A549 (cell line): Measurements from ENCODE around the gene APRT. TPM values are rescaled to one million over a fixed set of nuclear protein-coding genes. Genes with fewer than 3 reads are reported as not detected.

ENCODE experiments used
- ATAC-seq, 2 experiments: fragments of 200-7000 bp in 1 of 2; fragments of >200 bp in 1 of 2; cut with Nextera tagmentation in 1 of 2; cut with Tn5 transposase in 1 of 2; 3 replicates each; pipeline versions ENCODE4 v1.8.0 to v1.9.1; 2018 to 2020; ENCODE audit warnings: mild to moderate bottlenecking in 1 of 2, moderate library complexity in 1 of 2
- CTCF ChIA-PET: fragments of 300-600 bp; sonication (Branson Sonifier 250); formaldehyde crosslinking; extraction: SDS; loops from one replicate; lab custom pipeline; 2021; ENCODE audit warnings: antibody characterized with exemption, inconsistent platforms; lab: Yijun Ruan, JAX
- POLR2A ChIA-PET: fragments of 350-600 bp; formaldehyde crosslinking; extraction: SDS; loops from one replicate; lab custom pipeline; 2021; ENCODE audit warnings: antibody characterized with exemption, inconsistent platforms; lab: Yijun Ruan, JAX
- DNase-seq, 2 experiments: peaks; one replicate each; pipeline versions ENCODE4 v3.0.0 to v3.0.0-alpha.2; 2011 to 2016; ENCODE audit warnings: low read depth in 1 of 2, low spot score in 1 of 2
- FAIRE-seq: peaks from 2 replicates; lab custom pipeline; 2011; peaks lifted over from hg19 to GRCh38; lab: Jason Lieb, UNC
- H3K27ac ChIP-seq, 2 experiments: fragments of >200 bp; sonication (Bioruptor Twin); formaldehyde crosslinking; 3 replicates each; pipeline ENCODE4 v1.5.1; 2016 to 2017
- H3K4me1 ChIP-seq: fragments of >200 bp; sonication (Bioruptor Twin); formaldehyde crosslinking; 3 replicates; pipeline ENCODE4 v1.6.1; 2016
- H3K4me2 ChIP-seq: fragments of >200 bp; sonication (Bioruptor Twin); formaldehyde crosslinking; 3 replicates; pipeline ENCODE4 v1.6.1; 2016
- H3K4me3 ChIP-seq: fragments of >200 bp; sonication (Bioruptor Twin); formaldehyde crosslinking; 3 replicates; pipeline ENCODE4 v1.5.1; 2016
- H3K9me3 ChIP-seq: fragments of >200 bp; sonication (Bioruptor Twin); formaldehyde crosslinking; 3 replicates; pipeline ENCODE4 v1.6.1; 2016
- CHD4 ChIP-seq: fragments of 200-600 bp; sonication (generic); IDR thresholded peaks from 2 replicates; pipeline ENCODE4 v1.6.1; 2016; ENCODE audit warnings: antibody characterized with exemption, mild to moderate bottlenecking, borderline replicate concordance
- EHF ChIP-seq: fragments of 250-450 bp; sonication (Bioruptor Pico); IDR thresholded peaks from 2 replicates; pipeline ENCODE4 v1.5.0; 2020; ENCODE audit warnings: mild to moderate bottlenecking
- EHMT2 ChIP-seq: fragments of 200-600 bp; sonication (generic); IDR thresholded peaks from 2 replicates; pipeline ENCODE4 v1.6.1; 2016; ENCODE audit warnings: antibody characterized with exemption, low read depth, mild to moderate bottlenecking, moderate library complexity
- ELK1 ChIP-seq: fragments of 150-350 bp; IDR thresholded peaks from 2 replicates; pipeline ENCODE4 v1.6.1; 2014; ENCODE audit warnings: low read depth, mild to moderate bottlenecking, low read length
- ESRRA ChIP-seq: fragments of 150-350 bp; IDR thresholded peaks from 2 replicates; pipeline ENCODE4 v1.6.1; 2014; ENCODE audit warnings: mild to moderate bottlenecking, low read length, borderline replicate concordance
- HMGXB4 ChIP-seq: fragments of 250-450 bp; sonication (Bioruptor Pico); IDR thresholded peaks from 2 replicates; pipeline ENCODE4 v1.5.0; 2021; ENCODE audit warnings: mild to moderate bottlenecking, moderate library complexity, borderline replicate concordance
- HOXB13 ChIP-seq: fragments of 250-450 bp; sonication (Bioruptor Pico); IDR thresholded peaks from 2 replicates; pipeline ENCODE4 v1.5.0; 2020; ENCODE audit warnings: low read depth, mild to moderate bottlenecking, moderate library complexity
- HOXB5 ChIP-seq: fragments of 250-450 bp; sonication (Bioruptor Pico); IDR thresholded peaks from 2 replicates; pipeline ENCODE4 v1.5.0; 2020; ENCODE audit warnings: mild to moderate bottlenecking, moderate library complexity
- JUNB ChIP-seq: fragments of >200 bp; sonication (Bioruptor Twin); formaldehyde crosslinking; IDR thresholded peaks from 2 replicates; pipeline ENCODE4 v1.6.1; 2016
- KDM1A ChIP-seq: fragments of 200-600 bp; sonication (generic); IDR thresholded peaks from 2 replicates; pipeline ENCODE4 v1.6.1; 2016; ENCODE audit warnings: low read depth, mild to moderate bottlenecking
- MYC ChIP-seq: IDR thresholded peaks from 2 replicates; pipeline ENCODE4 v1.6.1; 2012; ENCODE audit warnings: mild to moderate bottlenecking, inconsistent platforms, low read length, improper control_type of control experiment, borderline replicate concordance
- NFE2L2 ChIP-seq: fragments of 150-350 bp; conservative IDR thresholded peaks from 2 replicates; pipeline ENCODE4 v1.6.1; 2014; ENCODE audit warnings: low read length
- NR3C1 ChIP-seq: fragments of >200 bp; sonication (Bioruptor Twin); formaldehyde crosslinking; IDR thresholded peaks from 3 replicates; pipeline ENCODE4 v1.6.1; 2017
- PHF8 ChIP-seq: fragments of 200-600 bp; sonication (generic); IDR thresholded peaks from 2 replicates; pipeline ENCODE4 v1.6.1; 2016; ENCODE audit warnings: low read depth, mild to moderate bottlenecking, antibody characterized with exemption, moderate library complexity, borderline replicate concordance
- POLR2A ChIP-seq: IDR thresholded peaks from 2 replicates; pipeline ENCODE4 v1.6.1; 2012; ENCODE audit warnings: mild to moderate bottlenecking, low read length
- RARB ChIP-seq: fragments of 250-450 bp; sonication (Bioruptor Pico); IDR thresholded peaks from 2 replicates; pipeline ENCODE4 v1.8.0; 2021; ENCODE audit warnings: mild to moderate bottlenecking, moderate library complexity
- TFCP2L1 ChIP-seq: fragments of 250-450 bp; sonication (Bioruptor Pico); IDR thresholded peaks from 2 replicates; pipeline ENCODE4 v1.5.0; 2021; ENCODE audit warnings: mild to moderate bottlenecking
- TP53 ChIP-seq: fragments of 250-450 bp; sonication (Bioruptor Pico); IDR thresholded peaks from 2 replicates; pipeline ENCODE4 v1.5.0; 2021; ENCODE audit warnings: mild to moderate bottlenecking, moderate library complexity
- USF2 ChIP-seq: fragments of 450-650 bp; IDR thresholded peaks from 2 replicates; pipeline ENCODE4 v1.6.1; 2014; ENCODE audit warnings: antibody characterized with exemption
- WGBS: methylation state at CpG from one replicate; pipeline ENCODE4 v1.1.6; 2017; ENCODE audit errors: missing lambda C conversion rate; 5-methylcytosine and 5-hydroxymethylcytosine counted together
- polyA plus RNA-seq, 4 experiments: library from polyadenylated mRNA; depleted of rRNA in 3 of 4; stranded (reverse); fragments of >200 nt; fragmentation: RNase III in 1 of 4; extraction: RNeasy Plus Mini Kit Qiagen cat#74134 plus additional on column Dnase treatment in 1 of 4; gene quantifications; 2 replicates in 3 of 4; 3 replicates in 1 of 4; pipeline ENCODE4 v1.2.3, GENCODE V29; 2011 to 2017
- TF ChIP-seq, protein P1 (sequence below): fragments of 200-600 bp; sonication (generic); IDR thresholded peaks from 2 replicates; pipeline ENCODE4 v1.6.1; 2016; ENCODE audit warnings: antibody characterized with exemption, mild to moderate bottlenecking, moderate library complexity
- TF ChIP-seq, protein P2 (sequence below): IDR thresholded peaks from 2 replicates; pipeline ENCODE4 v1.6.1; 2012; ENCODE audit warnings: low read depth, borderline replicate concordance
- TF ChIP-seq, protein P3 (sequence below): fragments of >200 bp; sonication (Bioruptor Twin); formaldehyde crosslinking; IDR thresholded peaks from 2 replicates; pipeline ENCODE4 v1.6.1; 2016
- TF ChIP-seq, protein P4 (sequence below): fragments of >200 bp; sonication (Bioruptor Twin); formaldehyde crosslinking; IDR thresholded peaks from 3 replicates; pipeline ENCODE4 v1.6.1; 2016

The APRT gene
- polyA plus RNA-seq, 2 of the 4 experiments (the other 2 are of a cell fraction): 115 to 258 TPM

- TF ChIP-seq, protein P1, sequence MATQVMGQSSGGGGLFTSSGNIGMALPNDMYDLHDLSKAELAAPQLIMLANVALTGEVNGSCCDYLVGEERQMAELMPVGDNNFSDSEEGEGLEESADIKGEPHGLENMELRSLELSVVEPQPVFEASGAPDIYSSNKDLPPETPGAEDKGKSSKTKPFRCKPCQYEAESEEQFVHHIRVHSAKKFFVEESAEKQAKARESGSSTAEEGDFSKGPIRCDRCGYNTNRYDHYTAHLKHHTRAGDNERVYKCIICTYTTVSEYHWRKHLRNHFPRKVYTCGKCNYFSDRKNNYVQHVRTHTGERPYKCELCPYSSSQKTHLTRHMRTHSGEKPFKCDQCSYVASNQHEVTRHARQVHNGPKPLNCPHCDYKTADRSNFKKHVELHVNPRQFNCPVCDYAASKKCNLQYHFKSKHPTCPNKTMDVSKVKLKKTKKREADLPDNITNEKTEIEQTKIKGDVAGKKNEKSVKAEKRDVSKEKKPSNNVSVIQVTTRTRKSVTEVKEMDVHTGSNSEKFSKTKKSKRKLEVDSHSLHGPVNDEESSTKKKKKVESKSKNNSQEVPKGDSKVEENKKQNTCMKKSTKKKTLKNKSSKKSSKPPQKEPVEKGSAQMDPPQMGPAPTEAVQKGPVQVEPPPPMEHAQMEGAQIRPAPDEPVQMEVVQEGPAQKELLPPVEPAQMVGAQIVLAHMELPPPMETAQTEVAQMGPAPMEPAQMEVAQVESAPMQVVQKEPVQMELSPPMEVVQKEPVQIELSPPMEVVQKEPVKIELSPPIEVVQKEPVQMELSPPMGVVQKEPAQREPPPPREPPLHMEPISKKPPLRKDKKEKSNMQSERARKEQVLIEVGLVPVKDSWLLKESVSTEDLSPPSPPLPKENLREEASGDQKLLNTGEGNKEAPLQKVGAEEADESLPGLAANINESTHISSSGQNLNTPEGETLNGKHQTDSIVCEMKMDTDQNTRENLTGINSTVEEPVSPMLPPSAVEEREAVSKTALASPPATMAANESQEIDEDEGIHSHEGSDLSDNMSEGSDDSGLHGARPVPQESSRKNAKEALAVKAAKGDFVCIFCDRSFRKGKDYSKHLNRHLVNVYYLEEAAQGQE: no peak
- TF ChIP-seq HMGXB4 (CRISPR knock-in tag): no peak
- no peak for TF ChIP-seq ESRRA
- TF ChIP-seq, all 56 proteins: peak for 0
These were observed 38.9 kb upstream of the APRT start (continued) for GRCh38 chr16:88850531-88851199.

- Histone ChIP-seq H3K4me1 (no peaks in the 10 kb centered on the region), H3K27ac (no peak overlapping the region), H3K4me3 (no peak overlapping the region), H3K4me2 (no peak overlapping the region), H3K9me3 (no peaks in the 10 kb centered on the region)
- 88% methylated on average over 19 of the region's 21 CpGs for WGBS
- ATAC-seq (peak in 1 of 2 experiments; percentile 32; a peak in 1 of 6 replicates), DNase-seq (no peak), FAIRE-seq (no peak)
- TF ChIP-seq KDM1A (no peak), HOXB5 (no peak), POLR2A (no peak), TFCP2L1 (CRISPR knock-in tag) (no peak), EHMT2 (no peak), JUNB (no peak), NFE2L2 (no peak), USF2 (no peak), PHF8 (no peak)
- TF ChIP-seq, protein P2, sequence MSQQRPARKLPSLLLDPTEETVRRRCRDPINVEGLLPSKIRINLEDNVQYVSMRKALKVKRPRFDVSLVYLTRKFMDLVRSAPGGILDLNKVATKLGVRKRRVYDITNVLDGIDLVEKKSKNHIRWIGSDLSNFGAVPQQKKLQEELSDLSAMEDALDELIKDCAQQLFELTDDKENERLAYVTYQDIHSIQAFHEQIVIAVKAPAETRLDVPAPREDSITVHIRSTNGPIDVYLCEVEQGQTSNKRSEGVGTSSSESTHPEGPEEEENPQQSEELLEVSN: no peak
- ChIA-PET POLR2A (interaction anchor here (0.6 kb wide), 1 partner anchor 51 kb away, joined by 5 read pairs; no protein-coding TSS in a partner anchor), CTCF (interaction anchor here (0.6 to 2.5 kb wide), 4 partner anchors 9 to 87 kb away, joined by 3 to 8 read pairs (median 3); no protein-coding TSS in a partner anchor)
These were observed 36.8 kb upstream of the APRT start for GRCh38 chr16:88848557-88848956.

- Histone ChIP-seq H3K9me3 (no peaks in the 10 kb centered on the region), H3K27ac (no peak overlapping the region), H3K4me1 (no peaks in the 10 kb centered on the region), H3K4me3 (no peak overlapping the region), H3K4me2 (no peak overlapping the region)
- DNase-seq: no peak
- ChIA-PET POLR2A (interaction anchor here (0.6 kb wide), 1 partner anchor 52 kb away, joined by 5 read pairs; no protein-coding TSS in a partner anchor), CTCF (interaction anchor here (0.6 to 2.5 kb wide), 5 partner anchors 8 to 88 kb away, joined by 3 to 8 read pairs (median 3); partner anchors contain the start of genes GALNS and TRAPPC2L)
- FAIRE-seq: no peak
- no peak for ATAC-seq
- 92% methylated on average over 14 of the region's 18 CpGs for WGBS
- TF ChIP-seq NR3C1 (no peak), HOXB13 (CRISPR knock-in tag) (no peak), JUNB (no peak), EHF (CRISPR knock-in tag) (no peak), MYC (no peak), RARB (CRISPR knock-in tag) (no peak), PHF8 (no peak), USF2 (no peak), TP53 (CRISPR knock-in tag) (no peak), ELK1 (no peak), CHD4 (no peak)
- TF ChIP-seq, protein P3, sequence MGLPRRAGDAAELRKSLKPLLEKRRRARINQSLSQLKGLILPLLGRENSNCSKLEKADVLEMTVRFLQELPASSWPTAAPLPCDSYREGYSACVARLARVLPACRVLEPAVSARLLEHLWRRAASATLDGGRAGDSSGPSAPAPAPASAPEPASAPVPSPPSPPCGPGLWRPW: no peak
- TF ChIP-seq, protein P4, sequence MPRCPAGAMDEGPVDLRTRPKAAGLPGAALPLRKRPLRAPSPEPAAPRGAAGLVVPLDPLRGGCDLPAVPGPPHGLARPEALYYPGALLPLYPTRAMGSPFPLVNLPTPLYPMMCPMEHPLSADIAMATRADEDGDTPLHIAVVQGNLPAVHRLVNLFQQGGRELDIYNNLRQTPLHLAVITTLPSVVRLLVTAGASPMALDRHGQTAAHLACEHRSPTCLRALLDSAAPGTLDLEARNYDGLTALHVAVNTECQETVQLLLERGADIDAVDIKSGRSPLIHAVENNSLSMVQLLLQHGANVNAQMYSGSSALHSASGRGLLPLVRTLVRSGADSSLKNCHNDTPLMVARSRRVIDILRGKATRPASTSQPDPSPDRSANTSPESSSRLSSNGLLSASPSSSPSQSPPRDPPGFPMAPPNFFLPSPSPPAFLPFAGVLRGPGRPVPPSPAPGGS: no peak
These were observed 35.9 kb upstream of the APRT start for GRCh38 chr16:88847654-88848053.
